HEK293T (cell line): ENCODE results near the gene SLC5A8.

Experiments used
- ARNT ChIP-seq: fragments of 450-650 bp; IDR thresholded peaks from 2 replicates; pipeline ENCODE4 v1.6.1; 2017; ENCODE audit warnings: mild to moderate bottlenecking
- BHLHE40 ChIP-seq: fragments of 450-650 bp; IDR thresholded peaks from 2 replicates; pipeline ENCODE4 v1.6.1; 2016; ENCODE audit warnings: mild to moderate bottlenecking, moderate library complexity, borderline replicate concordance
- CTBP1 ChIP-seq: fragments of 450-650 bp; IDR thresholded peaks from 2 replicates; pipeline ENCODE4 v1.6.1; 2016; ENCODE audit warnings: borderline replicate concordance
- ELF4 ChIP-seq: fragments of 450-650 bp; IDR thresholded peaks from 2 replicates; pipeline ENCODE4 v1.6.1; 2017; ENCODE audit warnings: antibody characterized with exemption
- FOXA1 ChIP-seq: fragments of 450-650 bp; IDR thresholded peaks from 2 replicates; pipeline ENCODE4 v1.6.1; 2016; ENCODE audit warnings: mild to moderate bottlenecking
- FOXK2 ChIP-seq: fragments of 450-650 bp; IDR thresholded peaks from 2 replicates; pipeline ENCODE4 v1.6.1; 2016; ENCODE audit warnings: mild to moderate bottlenecking
- FOXM1 ChIP-seq: fragments of 450-650 bp; IDR thresholded peaks from 2 replicates; pipeline ENCODE4 v1.6.1; 2017; ENCODE audit warnings: mild to moderate bottlenecking, borderline replicate concordance
- L3MBTL2 ChIP-seq: fragments of 450-650 bp; conservative IDR thresholded peaks from 2 replicates; pipeline ENCODE4 v1.6.1; 2016; ENCODE audit warnings: mild to moderate bottlenecking
- LEF1 ChIP-seq: fragments of 450-650 bp; IDR thresholded peaks from 2 replicates; pipeline ENCODE4 v1.6.1; 2017; ENCODE audit warnings: mild to moderate bottlenecking, borderline replicate concordance
- NFRKB ChIP-seq: fragments of 450-650 bp; IDR thresholded peaks from 2 replicates; pipeline ENCODE4 v1.6.1; 2016; ENCODE audit warnings: mild to moderate bottlenecking, moderate library complexity
- SP1 ChIP-seq: fragments of 450-650 bp; IDR thresholded peaks from 2 replicates; pipeline ENCODE4 v1.6.1; 2017
- TARDBP ChIP-seq: fragments of 450-650 bp; IDR thresholded peaks from 2 replicates; pipeline ENCODE4 v1.6.1; 2016
- ZNF384 ChIP-seq: fragments of 450-650 bp; IDR thresholded peaks from 2 replicates; pipeline ENCODE4 v1.6.1; 2016
- TF ChIP-seq, protein P1 (sequence below): fragments of 450-650 bp; IDR thresholded peaks from 2 replicates; pipeline ENCODE4 v1.6.1; 2016

DNA sequence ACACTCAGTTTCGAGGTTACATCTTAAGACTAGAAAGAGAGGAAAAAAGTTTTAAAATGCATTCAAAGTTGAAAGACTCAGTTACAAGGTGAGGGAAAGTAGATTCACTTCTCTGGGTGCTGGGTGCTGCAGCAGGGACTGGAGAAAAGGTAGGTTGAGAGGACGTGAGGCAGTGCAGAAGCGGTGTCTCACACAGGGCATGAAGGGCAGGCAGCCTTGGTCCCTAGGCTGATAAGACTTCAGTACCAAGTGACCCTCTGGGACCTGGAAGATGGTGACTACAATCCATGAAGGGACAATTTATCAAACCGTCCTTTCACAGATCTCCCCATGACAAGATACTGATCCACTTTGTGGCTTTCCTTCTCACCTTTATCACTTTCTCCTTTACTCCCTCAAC lies 47.3 kb upstream of the SLC5A8 start:
- TF ChIP-seq ZNF384 (no peak), ARNT (no peak), TARDBP (no peak), ELF4 (no peak), FOXK2 (no peak), SP1 (no peak), LEF1 (no peak), BHLHE40 (no peak), FOXM1 (no peak), L3MBTL2 (no peak), FOXA1 (no peak), CTBP1 (no peak), NFRKB (no peak)
- TF ChIP-seq, protein P1, sequence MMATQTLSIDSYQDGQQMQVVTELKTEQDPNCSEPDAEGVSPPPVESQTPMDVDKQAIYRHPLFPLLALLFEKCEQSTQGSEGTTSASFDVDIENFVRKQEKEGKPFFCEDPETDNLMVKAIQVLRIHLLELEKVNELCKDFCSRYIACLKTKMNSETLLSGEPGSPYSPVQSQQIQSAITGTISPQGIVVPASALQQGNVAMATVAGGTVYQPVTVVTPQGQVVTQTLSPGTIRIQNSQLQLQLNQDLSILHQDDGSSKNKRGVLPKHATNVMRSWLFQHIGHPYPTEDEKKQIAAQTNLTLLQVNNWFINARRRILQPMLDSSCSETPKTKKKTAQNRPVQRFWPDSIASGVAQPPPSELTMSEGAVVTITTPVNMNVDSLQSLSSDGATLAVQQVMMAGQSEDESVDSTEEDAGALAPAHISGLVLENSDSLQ: no peak
